Endodermal cell (in vitro differentiated cells): ENCODE measurements around the gene AKT3. TPM values are rescaled to one million over a fixed set of nuclear protein-coding genes. Genes with fewer than 3 reads are reported as not detected.

Experiments
- DNase-seq: peaks from one replicate; pipeline ENCODE4 v3.0.0-alpha.2; 2017
- H3K27ac ChIP-seq: 2 replicates; pipeline ENCODE4 v1.5.1; 2013; ENCODE audit warnings: mild to moderate bottlenecking, low read depth, low read length, moderate library complexity
- H3K27me3 ChIP-seq: 2 replicates; pipeline ENCODE4 v1.6.1; 2013; ENCODE audit warnings: mild to moderate bottlenecking, low read length, moderate library complexity; ENCODE audit not compliant: insufficient read depth, control insufficient read depth, poor library complexity, severe bottlenecking
- H3K36me3 ChIP-seq: 2 replicates; pipeline ENCODE4 v1.7.0; 2013; ENCODE audit warnings: mild to moderate bottlenecking, low read length, moderate library complexity; ENCODE audit not compliant: control insufficient read depth, insufficient read depth
- H3K4me1 ChIP-seq: one replicate; pipeline ENCODE4 v1.7.0; 2013; ENCODE audit warnings: low read length; ENCODE audit not compliant: control insufficient read depth, insufficient read depth
- H3K4me3 ChIP-seq: 2 replicates; pipeline ENCODE4 v1.5.1; 2013; ENCODE audit warnings: mild to moderate bottlenecking, low read length, moderate library complexity
- H3K9ac ChIP-seq: 2 replicates; pipeline ENCODE4 v1.6.1; 2013; ENCODE audit warnings: mild to moderate bottlenecking, low read length, moderate library complexity; ENCODE audit not compliant: poor library complexity, severe bottlenecking; ENCODE audit errors: extremely low read depth
- H3K9me3 ChIP-seq: 2 replicates; pipeline ENCODE4 v1.6.1; 2013; ENCODE audit warnings: mild to moderate bottlenecking, low read length, moderate library complexity; ENCODE audit not compliant: control insufficient read depth
- H3K27ac Mint-ChIP-seq: 2 replicates; pipeline ENCODE4 v1.8.0; 2020; ENCODE audit warnings: mixed read lengths
- H3K27me3 Mint-ChIP-seq: 2 replicates; pipeline ENCODE4 v1.8.0; 2021; ENCODE audit warnings: mild to moderate bottlenecking, mixed read lengths; ENCODE audit not compliant: insufficient read depth
- H3K36me3 Mint-ChIP-seq: 2 replicates; pipeline ENCODE4 v1.8.0; 2020; ENCODE audit warnings: low read depth, mixed read lengths
- H3K4me1 Mint-ChIP-seq: 2 replicates; pipeline ENCODE4 v1.8.0; 2020; ENCODE audit warnings: mixed read lengths
- H3K4me3 Mint-ChIP-seq: 2 replicates; pipeline ENCODE4 v1.8.0; 2020; ENCODE audit warnings: mild to moderate bottlenecking, moderate library complexity, mixed read lengths
- H3K9me3 Mint-ChIP-seq: 2 replicates; pipeline ENCODE4 v1.8.0; 2020; ENCODE audit warnings: mild to moderate bottlenecking, mixed read lengths
- CTCF ChIP-seq: fragments of 200-600 bp; sonication (generic); conservative IDR thresholded peaks from 2 replicates; pipeline ENCODE4 v1.5.0; 2021; ENCODE audit warnings: antibody characterized with exemption, mild to moderate bottlenecking
- WGBS, 2 experiments: methylation state at CpG; one replicate each; pipeline versions ENCODE4 v1.1.5 to v1.1.7; 2013; ENCODE audit warnings: missing lambda C conversion rate in 2 of 2, mixed read lengths in 1 of 2; ENCODE audit not compliant: insufficient coverage in 1 of 2, insufficient read length in 1 of 2; 5-methylcytosine and 5-hydroxymethylcytosine counted together
- total RNA-seq, 2 donors: library from RNA; stranded (reverse); fragmentation: NEBNext Ultra II Directional in 1 of 2; extraction: Animal tissue kit (Norgen Biotek cat#: 25700) in 1 of 2; gene quantifications; 2 replicates in 1 of 2; 3 replicates in 1 of 2; pipeline ENCODE4 v1.2.1, GENCODE V29; 2021

The AKT3 gene
- total RNA-seq, 2 donors from 2014 or later, result 38.2 to 49.1 TPM

- H3K4me3 Mint-ChIP-seq, result no peak overlapping the region
- Histone ChIP-seq H3K4me3 (no peak overlapping the region), H3K9me3 (no peaks in the 10 kb centered on the region), H3K9ac (no peak overlapping the region), H3K36me3 (peaks cover 15% of the 10 kb centered on the region), H3K27ac (no peak overlapping the region), H3K27me3 (no peaks in the 10 kb centered on the region), H3K4me1 (no peaks in the 10 kb centered on the region)
- DNase-seq, result no peak
- no peaks in the 10 kb centered on the region for H3K27me3 Mint-ChIP-seq
- H3K9me3 Mint-ChIP-seq, result peaks cover 5% of the 10 kb centered on the region
- no peak for TF ChIP-seq CTCF
- WGBS, 2 experiments, result 88 to 100% methylated on average over 1 to 6 of the region's 6 CpGs
- H3K4me1 Mint-ChIP-seq, result no peaks in the 10 kb centered on the region
- H3K27ac Mint-ChIP-seq, result no peak overlapping the region
- H3K36me3 Mint-ChIP-seq, result peaks cover 25% of the 10 kb centered on the region
These were observed 204.8 kb downstream of the AKT3 start for GRCh38 chr1:243645281-243645680.

- no peaks in the 10 kb centered on the region for H3K27me3 ChIP-seq
- no peak overlapping the region for H3K27ac Mint-ChIP-seq
- no peaks in the 10 kb centered on the region for H3K27me3 Mint-ChIP-seq
- DNase-seq, result no peak
- no peak overlapping the region for H3K27ac ChIP-seq
- H3K4me1 ChIP-seq, result no peaks in the 10 kb centered on the region
- no peaks in the 10 kb centered on the region for H3K4me1 Mint-ChIP-seq
- WGBS, 2 experiments, result 96 to 100% methylated on average over 1 to 5 of the region's 5 CpGs
- no peak overlapping the region for H3K4me3 Mint-ChIP-seq
- peaks cover 31% of the 10 kb centered on the region for H3K36me3 Mint-ChIP-seq
- H3K9ac ChIP-seq, result no peak overlapping the region
- peaks cover 15% of the 10 kb centered on the region for H3K36me3 ChIP-seq
- TF ChIP-seq CTCF, result no peak
- H3K4me3 ChIP-seq, result no peak overlapping the region
- peaks cover 9% of the 10 kb centered on the region for H3K9me3 ChIP-seq
- H3K9me3 Mint-ChIP-seq, result peaks cover 7% of the 10 kb centered on the region
These were observed 207.1 kb downstream of the AKT3 start for GRCh38 chr1:243642936-243643335.

GRCh38 chr1:243639027-243639658, 210.9 kb downstream of the AKT3 start:
- Mint-ChIP-seq H3K27me3 (no peaks in the 10 kb centered on the region), H3K9me3 (peaks cover 7% of the 10 kb centered on the region), H3K4me3 (no peak overlapping the region), H3K36me3 (peaks cover 23% of the 10 kb centered on the region), H3K27ac (no peak overlapping the region), H3K4me1 (no peaks in the 10 kb centered on the region)
- no peak for DNase-seq
- no peak overlapping the region for H3K9ac ChIP-seq
- no peaks in the 10 kb centered on the region for H3K4me1 ChIP-seq
- 96 to 100% methylated on average over 1 to 4 of the region's 4 CpGs for WGBS, 2 experiments
- H3K27me3 ChIP-seq, result no peaks in the 10 kb centered on the region
- peaks cover 9% of the 10 kb centered on the region for H3K9me3 ChIP-seq
- no peak for TF ChIP-seq CTCF
- no peak overlapping the region for H3K4me3 ChIP-seq
- no peak overlapping the region for H3K27ac ChIP-seq
- H3K36me3 ChIP-seq, result peaks cover 3% of the 10 kb centered on the region
